Panc1 (cell line): ENCODE measurements around the gene CORO2B. TPM values are rescaled to one million over a fixed set of nuclear protein-coding genes. Genes with fewer than 3 reads are reported as not detected.

Source experiments
- ATAC-seq: fragments of 200-7000 bp; cut with Tn5 transposase; 2 replicates; pipeline ENCODE4 v1.9.1; 2020; ENCODE audit warnings: mild to moderate bottlenecking, moderate library complexity
- BruUV-seq: library from RNA; stranded (reverse); fragments of 400-500 nt; replicated peaks from 2 replicates; lab custom pipeline; 2021; lab: Mats Ljungman, UMichigan
- CTCF ChIA-PET: fragments of 300-600 bp; sonication (Branson Sonifier 250); formaldehyde crosslinking; loops from one replicate; lab custom pipeline; 2022; ENCODE audit warnings: antibody characterized with exemption; lab: Charles Lee
- POLR2A ChIA-PET: fragments of 300-600 bp; sonication (Branson Sonifier 250); formaldehyde crosslinking; loops from one replicate; lab custom pipeline; 2022; ENCODE audit warnings: antibody characterized with exemption; lab: Charles Lee
- DNase-seq: peaks from one replicate; pipeline ENCODE4 v3.0.0-alpha.2; 2010; ENCODE audit warnings: low read depth, low spot score
- H3K27ac ChIP-seq: 2 replicates; pipeline ENCODE4 v1.5.1; 2011; ENCODE audit warnings: mild to moderate bottlenecking, low read length, inconsistent platforms
- H3K27me3 ChIP-seq: fragments of 200-500 bp; sonication (Bioruptor generic); 2 replicates; pipeline ENCODE4 v1.6.0; 2014; ENCODE audit warnings: low read length, inconsistent platforms; ENCODE audit not compliant: control insufficient read depth, insufficient read depth
- H3K36me3 ChIP-seq: fragments of 200-500 bp; sonication (Bioruptor generic); 2 replicates; pipeline ENCODE4 v1.5.1; 2014; ENCODE audit warnings: inconsistent platforms, mild to moderate bottlenecking, low read length, moderate library complexity; ENCODE audit not compliant: control insufficient read depth, insufficient read depth
- H3K4me1 ChIP-seq: 2 replicates; pipeline ENCODE4 v1.5.1; 2011; ENCODE audit warnings: inconsistent platforms, mild to moderate bottlenecking, low read length, moderate library complexity; ENCODE audit not compliant: control insufficient read depth, insufficient read depth
- H3K4me3 ChIP-seq, 2 experiments: 2 replicates each; pipeline ENCODE4 v1.5.1; 2011 to 2012; ENCODE audit warnings: low read depth in 2 of 2, low read length in 2 of 2, mild to moderate bottlenecking in 2 of 2, inconsistent platforms in 1 of 2, moderate library complexity in 1 of 2
- H3K9me3 ChIP-seq: fragments of 200-500 bp; sonication (Bioruptor generic); 2 replicates; pipeline ENCODE4 v1.5.1; 2014; ENCODE audit warnings: low read depth, mild to moderate bottlenecking, inconsistent platforms, low read length, moderate library complexity; ENCODE audit not compliant: control insufficient read depth, insufficient read depth
- POLR2AphosphoS5 ChIP-seq: IDR thresholded peaks from 2 replicates; pipeline ENCODE4 v1.6.1; 2012; ENCODE audit warnings: mild to moderate bottlenecking, low read depth, low read length, moderate library complexity
- SIN3A ChIP-seq: IDR thresholded peaks from 2 replicates; pipeline ENCODE4 v1.6.1; 2012; ENCODE audit warnings: low read depth, mild to moderate bottlenecking, low read length, moderate library complexity, borderline replicate concordance; ENCODE audit not compliant: insufficient read depth
- TCF7L2 ChIP-seq: IDR thresholded peaks from 2 replicates; pipeline ENCODE4 v1.6.1; 2011; ENCODE audit warnings: mild to moderate bottlenecking, low read depth, low read length, inconsistent platforms
- in situ Hi-C: cut with HindIII; loops from 2 replicates; pipeline ENCODE4 v1.10.0; 2016; ENCODE audit warnings: low sequenced_read_pairs, low pct_unique_long_range_greater_than_20kb
- intact Hi-C: fragments of 100-400 bp; cut with micrococcal nuclease; formaldehyde crosslinking; loops from one replicate; pipeline ENCODE4 v1.10.0; 2022; ENCODE audit not compliant: unreplicated experiment
- total RNA-seq: library from RNA; stranded (reverse); gene quantifications from one replicate; pipeline ENCODE4 v1.2.1, GENCODE V29; 2021; ENCODE audit not compliant: unreplicated experiment
- TF ChIP-seq, protein P1 (sequence below): fragments of 450-650 bp; IDR thresholded peaks from 2 replicates; pipeline ENCODE4 v1.5.1; 2017; ENCODE audit warnings: mild to moderate bottlenecking
- TF ChIP-seq, protein P2 (sequence below), 2 experiments: IDR thresholded peaks; 2 replicates each; pipeline ENCODE4 v1.6.1; 2011 to 2012; ENCODE audit warnings: low read depth in 2 of 2, control low read depth in 1 of 2, low read length in 1 of 2, mild to moderate bottlenecking in 1 of 2, moderate library complexity in 1 of 2; ENCODE audit not compliant: insufficient read depth in 1 of 2

CORO2B gene
- total RNA-seq, 1 experiment from 2014 or later = 0.36 TPM

DNA sequence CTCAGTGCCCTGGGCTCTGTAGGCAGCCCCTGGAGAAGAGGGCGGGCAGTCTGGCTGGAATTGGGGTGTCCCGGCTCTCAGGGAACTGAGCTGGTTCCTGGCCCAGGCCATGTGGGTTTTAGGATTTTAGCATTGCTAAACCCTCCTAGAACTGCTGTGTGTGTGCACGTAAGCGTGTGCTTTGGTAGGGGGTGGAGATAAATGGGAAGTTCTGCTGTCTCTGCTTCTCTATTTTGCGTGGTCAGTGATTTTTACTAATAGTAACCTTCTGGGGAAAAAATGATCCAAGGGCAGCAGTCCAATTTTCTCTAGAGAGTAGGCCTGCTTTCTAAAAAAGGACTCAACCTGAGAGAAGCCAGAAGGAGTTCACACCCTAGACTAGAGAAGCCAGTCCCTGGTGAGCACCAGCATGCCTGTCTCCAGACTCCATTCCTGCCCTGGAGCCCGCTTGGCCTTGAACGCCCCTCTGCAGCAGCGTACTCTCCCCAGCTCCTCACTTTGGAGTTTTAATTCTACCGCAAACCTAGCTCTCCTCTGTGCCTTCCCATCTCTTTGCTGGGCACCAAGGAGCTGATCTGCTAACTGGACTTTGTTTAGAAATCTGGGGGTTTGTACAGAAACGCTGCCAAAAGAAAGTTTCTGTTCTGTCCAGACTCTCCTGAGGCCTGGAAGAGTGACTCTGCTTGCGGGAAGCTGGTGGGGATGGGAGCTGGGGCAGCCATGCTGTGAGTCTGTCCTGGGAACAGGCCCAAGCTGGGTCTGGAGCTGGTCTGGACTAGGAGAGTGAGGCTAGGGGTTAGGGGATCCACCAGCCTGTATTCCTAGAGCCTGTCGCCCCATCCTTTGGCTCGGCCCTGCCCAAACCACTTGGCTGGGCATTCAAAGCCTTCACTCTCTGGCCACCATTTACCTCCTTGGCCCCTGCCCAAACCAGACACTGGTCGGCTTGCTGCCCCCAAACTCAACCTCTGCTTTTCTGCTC, 19.7 kb downstream of the CORO2B start:
- POLR2A ChIA-PET = interaction anchor here (0.6 to 0.7 kb wide), 2 partner anchors 322 to 361 kb away, joined by 3 to 5 read pairs; no protein-coding TSS in a partner anchor

DNA sequence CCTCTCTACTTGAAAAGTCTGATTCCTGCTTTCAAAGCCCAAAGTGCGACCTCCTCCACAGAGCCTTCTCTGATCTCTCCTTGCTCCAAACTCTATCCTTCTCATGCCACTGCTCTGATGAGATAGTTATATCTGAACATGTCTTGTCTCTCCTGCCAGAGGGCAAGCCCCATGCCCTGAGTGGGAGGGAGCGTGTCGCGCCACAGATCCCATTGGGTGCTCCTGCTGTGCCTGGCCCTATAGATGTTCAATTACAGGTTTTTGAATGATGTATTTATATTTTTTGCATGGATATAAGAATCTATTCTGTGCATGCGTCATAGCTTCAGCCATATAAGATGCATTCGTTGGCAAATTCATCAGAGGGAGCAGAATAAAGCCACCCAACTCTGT, 20.4 kb downstream of the CORO2B start:
- CTCF ChIA-PET = no interaction called here
- no TSS peak for BruUV-seq
- POLR2A ChIA-PET = interaction anchor here (0.6 kb wide), 2 partner anchors 361 to 771 kb away, joined by 3 to 4 read pairs; no protein-coding TSS in a partner anchor

More for the DNA sequence above, 19.7 kb downstream of the CORO2B start:
- Histone ChIP-seq H3K36me3 (no peaks in the 10 kb centered on the region), H3K27me3 (no peaks in the 10 kb centered on the region), H3K27ac (no peak overlapping the region), H3K4me3 (no peak overlapping the region), H3K9me3 (no peaks in the 10 kb centered on the region), H3K4me1 (no peaks in the 10 kb centered on the region)
- TF ChIP-seq, protein P1, sequence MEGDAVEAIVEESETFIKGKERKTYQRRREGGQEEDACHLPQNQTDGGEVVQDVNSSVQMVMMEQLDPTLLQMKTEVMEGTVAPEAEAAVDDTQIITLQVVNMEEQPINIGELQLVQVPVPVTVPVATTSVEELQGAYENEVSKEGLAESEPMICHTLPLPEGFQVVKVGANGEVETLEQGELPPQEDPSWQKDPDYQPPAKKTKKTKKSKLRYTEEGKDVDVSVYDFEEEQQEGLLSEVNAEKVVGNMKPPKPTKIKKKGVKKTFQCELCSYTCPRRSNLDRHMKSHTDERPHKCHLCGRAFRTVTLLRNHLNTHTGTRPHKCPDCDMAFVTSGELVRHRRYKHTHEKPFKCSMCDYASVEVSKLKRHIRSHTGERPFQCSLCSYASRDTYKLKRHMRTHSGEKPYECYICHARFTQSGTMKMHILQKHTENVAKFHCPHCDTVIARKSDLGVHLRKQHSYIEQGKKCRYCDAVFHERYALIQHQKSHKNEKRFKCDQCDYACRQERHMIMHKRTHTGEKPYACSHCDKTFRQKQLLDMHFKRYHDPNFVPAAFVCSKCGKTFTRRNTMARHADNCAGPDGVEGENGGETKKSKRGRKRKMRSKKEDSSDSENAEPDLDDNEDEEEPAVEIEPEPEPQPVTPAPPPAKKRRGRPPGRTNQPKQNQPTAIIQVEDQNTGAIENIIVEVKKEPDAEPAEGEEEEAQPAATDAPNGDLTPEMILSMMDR = no peak
- TF ChIP-seq TCF7L2 (no peak), POLR2AphosphoS5 (no peak), SIN3A (no peak)
- TF ChIP-seq, protein P2, sequence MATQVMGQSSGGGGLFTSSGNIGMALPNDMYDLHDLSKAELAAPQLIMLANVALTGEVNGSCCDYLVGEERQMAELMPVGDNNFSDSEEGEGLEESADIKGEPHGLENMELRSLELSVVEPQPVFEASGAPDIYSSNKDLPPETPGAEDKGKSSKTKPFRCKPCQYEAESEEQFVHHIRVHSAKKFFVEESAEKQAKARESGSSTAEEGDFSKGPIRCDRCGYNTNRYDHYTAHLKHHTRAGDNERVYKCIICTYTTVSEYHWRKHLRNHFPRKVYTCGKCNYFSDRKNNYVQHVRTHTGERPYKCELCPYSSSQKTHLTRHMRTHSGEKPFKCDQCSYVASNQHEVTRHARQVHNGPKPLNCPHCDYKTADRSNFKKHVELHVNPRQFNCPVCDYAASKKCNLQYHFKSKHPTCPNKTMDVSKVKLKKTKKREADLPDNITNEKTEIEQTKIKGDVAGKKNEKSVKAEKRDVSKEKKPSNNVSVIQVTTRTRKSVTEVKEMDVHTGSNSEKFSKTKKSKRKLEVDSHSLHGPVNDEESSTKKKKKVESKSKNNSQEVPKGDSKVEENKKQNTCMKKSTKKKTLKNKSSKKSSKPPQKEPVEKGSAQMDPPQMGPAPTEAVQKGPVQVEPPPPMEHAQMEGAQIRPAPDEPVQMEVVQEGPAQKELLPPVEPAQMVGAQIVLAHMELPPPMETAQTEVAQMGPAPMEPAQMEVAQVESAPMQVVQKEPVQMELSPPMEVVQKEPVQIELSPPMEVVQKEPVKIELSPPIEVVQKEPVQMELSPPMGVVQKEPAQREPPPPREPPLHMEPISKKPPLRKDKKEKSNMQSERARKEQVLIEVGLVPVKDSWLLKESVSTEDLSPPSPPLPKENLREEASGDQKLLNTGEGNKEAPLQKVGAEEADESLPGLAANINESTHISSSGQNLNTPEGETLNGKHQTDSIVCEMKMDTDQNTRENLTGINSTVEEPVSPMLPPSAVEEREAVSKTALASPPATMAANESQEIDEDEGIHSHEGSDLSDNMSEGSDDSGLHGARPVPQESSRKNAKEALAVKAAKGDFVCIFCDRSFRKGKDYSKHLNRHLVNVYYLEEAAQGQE (IDR thresholded peaks at IDR 0.05; ENCODE audit: insufficient read depth in 1 of 2, low read depth in 2 of 2, low read length in 1 of 2) = no peak
- in situ Hi-C loops (no loop called here), intact Hi-C loops (no loop called here)
- ATAC-seq = no peak
- BruUV-seq = no TSS peak
- CTCF ChIA-PET = no interaction called here
- no peak for DNase-seq

More for the DNA sequence above, 20.4 kb downstream of the CORO2B start:
- in situ Hi-C loops = no loop called here
- no peaks in the 10 kb centered on the region for H3K36me3 ChIP-seq
- ATAC-seq = no peak
- H3K27me3 ChIP-seq = no peaks in the 10 kb centered on the region
- no peak for DNase-seq
- H3K27ac ChIP-seq = no peak overlapping the region
- no peaks in the 10 kb centered on the region for H3K4me1 ChIP-seq
- no peak overlapping the region for H3K4me3 ChIP-seq
- no peak for TF ChIP-seq POLR2AphosphoS5
- TF ChIP-seq, protein P1 = no peak
- no peak for TF ChIP-seq SIN3A
- TF ChIP-seq TCF7L2 = no peak
- TF ChIP-seq, protein P2 (IDR thresholded peaks at IDR 0.05; ENCODE audit: insufficient read depth in 1 of 2, low read depth in 2 of 2, low read length in 1 of 2) = no peak
- H3K9me3 ChIP-seq = no peaks in the 10 kb centered on the region
- intact Hi-C loops = no loop called here
